HepG2 (cell line): Measurements from ENCODE around the gene PAXIP1. TPM values are rescaled to one million over a fixed set of nuclear protein-coding genes. Genes with fewer than 3 reads are reported as not detected.
A peak's percentile ranks its signal among the peaks of the same experiment; 100 is the strongest.

Experiments used
- ATAC-seq: fragments of 200-7000 bp; cut with Tn5 transposase; 3 replicates; pipeline ENCODE4 v1.9.1; 2020; ENCODE audit warnings: mild to moderate bottlenecking, moderate library complexity
- BruUV-seq: library from RNA; stranded (reverse); fragments of 400-500 nt; replicated peaks from 2 replicates; lab custom pipeline; 2021; lab: Mats Ljungman, UMichigan
- CTCF ChIA-PET: fragments of 300-600 bp; formaldehyde crosslinking; extraction: SDS; loops from one replicate; lab custom pipeline; 2021; ENCODE audit warnings: low total read pairs, inconsistent platforms, low intra/inter-chr PET ratio; lab: Yijun Ruan, JAX
- POLR2A ChIA-PET: fragments of 350-600 bp; sonication (Branson Sonifier 250); formaldehyde crosslinking; loops from one replicate; lab custom pipeline; 2020; ENCODE audit warnings: antibody characterized with exemption, inconsistent platforms; lab: Yijun Ruan, JAX
- DNase-seq: peaks from one replicate; pipeline ENCODE4 v3.0.0-alpha.2; 2015; ENCODE audit warnings: low spot score
- FAIRE-seq: peaks from 3 replicates; lab custom pipeline; 2011; peaks lifted over from hg19 to GRCh38; lab: Jason Lieb, UNC
- H2AFZ ChIP-seq: one replicate; pipeline ENCODE4 v1.6.1; 2011; ENCODE audit warnings: low read length, inconsistent platforms
- H3K27ac ChIP-seq: fragments of 300-600 bp; 3 replicates; pipeline ENCODE4 v1.8.0; 2011; ENCODE audit warnings: mixed run types, mild to moderate bottlenecking, mixed read lengths, low read length, inconsistent platforms; ENCODE audit not compliant: insufficient read depth; ENCODE audit errors: extremely low read length
- H3K27me3 ChIP-seq, 2 experiments: fragments of 200-600 bp in 1 of 2; 2 replicates in 1 of 2; 3 replicates in 1 of 2; pipeline versions ENCODE4 v1.6.0 to v1.8.0; 2011; ENCODE audit warnings: low read length in 2 of 2, mild to moderate bottlenecking in 2 of 2, moderate library complexity in 2 of 2, inconsistent platforms in 1 of 2; ENCODE audit not compliant: insufficient read depth in 2 of 2, control insufficient read depth in 1 of 2
- H3K36me3 ChIP-seq, 2 experiments: fragments of 200-600 bp in 1 of 2; replicated peaks in 1 of 2; 2 replicates in 1 of 2; 3 replicates in 1 of 2; pipeline versions ENCODE4 v1.5.1 to v1.8.0; 2011; ENCODE audit warnings: low read length in 2 of 2, inconsistent platforms in 1 of 2; ENCODE audit not compliant: insufficient read depth in 2 of 2, control insufficient read depth in 1 of 2
- H3K4me1 ChIP-seq: 2 replicates; pipeline ENCODE4 v1.5.1; 2012; ENCODE audit warnings: low read length, inconsistent platforms; ENCODE audit not compliant: insufficient read depth
- H3K4me2 ChIP-seq: 2 replicates; pipeline ENCODE4 v1.6.0; 2011; ENCODE audit warnings: low read depth, low read length, inconsistent platforms
- H3K4me3 ChIP-seq, 3 experiments: fragments of 200-600 bp in 1 of 3; sonication (generic), shearing (Covaris generic) in 1 of 3; replicated peaks in 1 of 3; 2 replicates each; pipeline ENCODE4 v1.5.1; 2011 to 2016; ENCODE audit warnings: low read length in 3 of 3, inconsistent platforms in 2 of 3, low read depth in 2 of 3, mild to moderate bottlenecking in 2 of 3, control low read depth in 1 of 3, mixed read lengths in 1 of 3; ENCODE audit not compliant: insufficient read depth in 1 of 3
- H3K79me2 ChIP-seq: one replicate; pipeline ENCODE4 v1.6.1; 2011; ENCODE audit warnings: low read length, inconsistent platforms; ENCODE audit not compliant: insufficient read depth
- H3K9ac ChIP-seq: 2 replicates; pipeline ENCODE4 v1.6.0; 2011; ENCODE audit warnings: mild to moderate bottlenecking, low read depth, low read length, inconsistent platforms; ENCODE audit not compliant: insufficient read depth
- H3K9me3 ChIP-seq: 2 replicates; pipeline ENCODE4 v1.5.1; 2012; ENCODE audit warnings: mild to moderate bottlenecking, low read length
- H4K20me1 ChIP-seq: 2 replicates; pipeline ENCODE4 v1.6.0; 2011; ENCODE audit warnings: inconsistent platforms, mild to moderate bottlenecking, low read length, moderate library complexity; ENCODE audit not compliant: insufficient read depth
- CEBPG ChIP-seq: IDR thresholded peaks from 2 replicates; pipeline ENCODE4 v1.6.1; 2016
- GTF3A ChIP-seq: sonication (generic); formaldehyde crosslinking; conservative IDR thresholded peaks from 2 replicates; pipeline ENCODE4 v1.4.0; 2020; ENCODE audit warnings: mild to moderate bottlenecking, missing genetic modification reagents
- HIVEP1 ChIP-seq: sonication (generic); formaldehyde crosslinking; IDR thresholded peaks from 2 replicates; pipeline ENCODE4 v1.4.0; 2020; ENCODE audit warnings: mild to moderate bottlenecking, missing genetic modification reagents
- KDM5B ChIP-seq: sonication (generic); formaldehyde crosslinking; IDR thresholded peaks from 2 replicates; pipeline ENCODE4 v1.4.0; 2020; ENCODE audit warnings: missing genetic modification reagents, mild to moderate bottlenecking, borderline replicate concordance
- NCOA5 ChIP-seq: sonication (generic); formaldehyde crosslinking; IDR thresholded peaks from 2 replicates; pipeline ENCODE4 v1.4.0; 2020; ENCODE audit warnings: missing genetic modification reagents
- POLR2A ChIP-seq, 2 experiments: IDR thresholded peaks; 2 replicates each; pipeline ENCODE4 v1.6.1; 2011; ENCODE audit warnings: low read depth in 2 of 2, low read length in 2 of 2, mild to moderate bottlenecking in 1 of 2, moderate library complexity in 1 of 2; ENCODE audit not compliant: insufficient read depth in 1 of 2
- SNAPC2 ChIP-seq: sonication (generic); formaldehyde crosslinking; IDR thresholded peaks from 2 replicates; pipeline ENCODE4 v1.8.1; 2022; ENCODE audit warnings: mild to moderate bottlenecking, missing genetic modification reagents
- ZFX ChIP-seq: sonication (generic); formaldehyde crosslinking; IDR thresholded peaks from 2 replicates; pipeline ENCODE4 v1.4.0; 2020; ENCODE audit warnings: mild to moderate bottlenecking, low read depth, missing genetic modification reagents, moderate library complexity
- ZNF121 ChIP-seq: sonication (generic); formaldehyde crosslinking; IDR thresholded peaks from 2 replicates; pipeline ENCODE4 v1.5.0; 2020; ENCODE audit warnings: mild to moderate bottlenecking, missing genetic modification reagents
- ZNF501 ChIP-seq: sonication (generic); formaldehyde crosslinking; IDR thresholded peaks from 2 replicates; pipeline ENCODE4 v1.5.1; 2020; ENCODE audit warnings: mild to moderate bottlenecking, moderate library complexity, missing genetic modification reagents
- ZNF792 ChIP-seq: IDR thresholded peaks from 2 replicates; pipeline ENCODE4 v1.6.1; 2016
- ZNF891 ChIP-seq: sonication (generic); formaldehyde crosslinking; IDR thresholded peaks from 2 replicates; pipeline ENCODE4 v1.5.0; 2020; ENCODE audit warnings: mild to moderate bottlenecking, missing genetic modification reagents
- WGBS: methylation state at CpG from one replicate; pipeline ENCODE4 v1.1.6; 2017; ENCODE audit warnings: low lambda C conversion rate; 5-methylcytosine and 5-hydroxymethylcytosine counted together
- in situ Hi-C: cut with HindIII; loops from 2 replicates; pipeline ENCODE4 v1.10.0; 2017; ENCODE audit warnings: low pct_unique_long_range_greater_than_20kb; ENCODE audit not compliant: extremely low pct_ligation_motif_present
- intact Hi-C: fragments of 100-400 bp; cut with micrococcal nuclease; formaldehyde crosslinking; loops from one replicate; pipeline ENCODE4 v1.10.0; 2022; ENCODE audit not compliant: unreplicated experiment
- polyA plus RNA-seq, 8 experiments: library from polyadenylated mRNA; depleted of rRNA in 3 of 8; stranded (reverse) in 7 of 8; unstranded in 1 of 8; fragments of >200 nt; fragmentation: Illumina TruSeq in 4 of 8; extraction: Trizol in 4 of 8; gene quantifications; 2 replicates each; pipeline versions ENCODE4 v1.2.1 to v1.2.3, GENCODE V29; 2011 to 2016; ENCODE audit warnings: low read depth in 4 of 8, missing spikeins in 1 of 8, mixed read lengths in 1 of 8; ENCODE audit not compliant: insufficient read depth in 1 of 8
- total RNA-seq, 5 experiments: library from RNA; depleted of rRNA; stranded (reverse); fragments of >200 nt; fragmentation: Illumina TruSeq; extraction: Trizol; gene quantifications; 2 replicates each; pipeline ENCODE4 v1.2.3, GENCODE V29; 2016; ENCODE audit warnings: low read depth in 1 of 5
- TF ChIP-seq, protein P1 (sequence below): sonication (generic); formaldehyde crosslinking; IDR thresholded peaks from 2 replicates; pipeline ENCODE4 v1.8.0; 2022; ENCODE audit warnings: missing genetic modification reagents, mild to moderate bottlenecking, inconsistent platforms, borderline replicate concordance
- TF ChIP-seq, protein P2 (sequence below): IDR thresholded peaks from 2 replicates; pipeline ENCODE4 v1.6.1; 2016; ENCODE audit warnings: low read depth
- TF ChIP-seq, protein P3 (sequence below): sonication (generic); formaldehyde crosslinking; IDR thresholded peaks from 2 replicates; pipeline ENCODE4 v1.4.0; 2020; ENCODE audit warnings: missing genetic modification reagents, borderline replicate concordance
- TF ChIP-seq, protein P4 (sequence below): sonication (generic); formaldehyde crosslinking; IDR thresholded peaks from 2 replicates; pipeline ENCODE4 v1.4.0; 2020; ENCODE audit warnings: mild to moderate bottlenecking, missing genetic modification reagents

The PAXIP1 gene
- total and polyA plus RNA-seq, 2 of the 13 experiments (the other 11 are each of a cell fraction or from before 2014, with no cell fraction given): 11.6 to 16.2 TPM

DNA sequence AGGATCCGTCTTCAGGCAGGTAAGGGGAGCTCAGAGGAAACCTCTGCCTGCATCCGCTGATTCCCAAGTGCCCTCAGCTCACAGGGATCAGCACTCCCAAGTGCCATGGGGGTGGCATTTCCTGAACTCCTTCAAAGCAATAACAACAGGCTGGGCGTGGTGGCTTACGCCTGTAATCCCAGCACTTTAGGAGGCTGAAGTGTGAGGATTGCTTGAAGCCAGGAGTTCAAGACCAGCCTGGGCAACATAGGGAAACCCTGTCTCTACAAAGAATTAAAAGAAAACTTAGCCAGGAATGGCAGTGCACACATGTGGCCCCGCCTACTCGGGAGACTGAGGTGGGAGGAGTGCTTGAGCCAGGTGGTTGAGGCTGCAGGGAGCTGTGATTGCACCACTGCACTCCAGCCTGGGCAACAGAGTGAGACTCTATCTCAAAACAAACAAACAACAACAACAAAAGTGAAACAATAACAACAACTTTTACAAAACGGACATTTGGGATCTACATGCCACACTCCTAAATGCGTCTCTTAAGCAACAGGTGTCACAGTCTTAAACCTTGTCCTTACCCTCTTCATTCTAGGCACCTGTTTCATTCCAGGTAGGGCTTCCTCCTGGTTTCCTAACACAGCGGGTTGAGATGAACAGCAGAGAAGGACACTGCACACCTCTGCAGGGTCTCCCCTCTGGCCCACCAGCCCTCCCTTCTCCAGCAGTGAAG is 73.8 kb downstream of the PAXIP1 start:
- Histone ChIP-seq H3K9ac (peak overlapping the region; percentile 69), H4K20me1 (no peaks in the 10 kb centered on the region), H3K36me3 (no peaks in the 10 kb centered on the region; a peak in 1 of 5 replicates), H3K79me2 (no peaks in the 10 kb centered on the region), H3K4me1 (peaks cover 9% of the 10 kb centered on the region), H3K4me3 (peak overlapping the region; percentile 64 to 80 (median 75)), H3K27me3 (no peaks in the 10 kb centered on the region; a peak in 1 of 5 replicates), H3K9me3 (peaks cover 17% of the 10 kb centered on the region), H3K4me2 (peak overlapping the region; percentile 87), H2AFZ (peak overlapping the region; percentile 98), H3K27ac (peak overlapping the region; percentile 68)
- ChIA-PET POLR2A (interaction anchor here (1.3 kb wide), 1 partner anchor 15 kb away, joined by 6 read pairs; no protein-coding TSS in a partner anchor), CTCF (no interaction called here)
- in situ Hi-C loops: loop anchor here (5.0 kb wide), 1 partner anchor 428 kb away; no protein-coding TSS in a partner anchor
- WGBS: 48% methylated on average over 7 of the region's 9 CpGs
- DNase-seq: no peak
- intact Hi-C loops: loop anchor here (5.0 kb wide), 1 partner anchor 263 kb away; no protein-coding TSS in a partner anchor
- ATAC-seq: peak; percentile 66
- no peak for FAIRE-seq
- no TSS peak for BruUV-seq
- TF ChIP-seq ZNF501 (CRISPR knock-in tag) (no peak), SNAPC2 (peak; percentile 27; the same call in 1 of the 2 replicates), KDM5B (CRISPR knock-in tag) (peak; percentile 49; the same call in 1 of the 2 replicates), ZNF792 (CRISPR knock-in tag) (no peak), GTF3A (CRISPR knock-in tag) (no peak), HIVEP1 (0 out of 2 replicates have a peak, but pooled peaks have one; percentile 45), ZNF891 (0 out of 2 replicates have a peak, but pooled peaks have one; percentile 26), ZNF121 (CRISPR knock-in tag) (peak; percentile 96), CEBPG (CRISPR knock-in tag) (0 out of 2 replicates have a peak, but pooled peaks have one; percentile 20), NCOA5 (no peak), POLR2A (IDR thresholded peaks at IDR 0.05; ENCODE audit: insufficient read depth in 1 of 2, low read depth in 2 of 2, low read length in 2 of 2) (no peak), ZFX (CRISPR knock-in tag) (no peak)
- TF ChIP-seq, protein P1, sequence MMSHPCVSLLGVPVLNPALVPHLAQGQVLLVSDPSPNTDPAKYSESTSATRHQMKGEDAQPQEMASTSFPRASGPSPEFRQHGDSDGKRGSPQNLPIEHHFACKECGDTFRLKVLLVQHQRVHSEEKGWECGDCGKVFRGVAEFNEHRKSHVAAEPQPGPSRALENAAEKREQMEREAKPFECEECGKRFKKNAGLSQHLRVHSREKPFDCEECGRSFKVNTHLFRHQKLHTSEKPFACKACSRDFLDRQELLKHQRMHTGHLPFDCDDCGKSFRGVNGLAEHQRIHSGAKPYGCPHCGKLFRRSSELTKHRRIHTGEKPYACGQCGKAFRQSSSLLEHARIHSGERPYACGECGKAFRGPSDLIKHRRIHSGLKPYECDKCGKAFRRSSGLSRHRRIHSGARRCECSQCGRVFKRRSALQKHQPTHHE (CRISPR knock-in tag): no peak
- TF ChIP-seq, protein P2, sequence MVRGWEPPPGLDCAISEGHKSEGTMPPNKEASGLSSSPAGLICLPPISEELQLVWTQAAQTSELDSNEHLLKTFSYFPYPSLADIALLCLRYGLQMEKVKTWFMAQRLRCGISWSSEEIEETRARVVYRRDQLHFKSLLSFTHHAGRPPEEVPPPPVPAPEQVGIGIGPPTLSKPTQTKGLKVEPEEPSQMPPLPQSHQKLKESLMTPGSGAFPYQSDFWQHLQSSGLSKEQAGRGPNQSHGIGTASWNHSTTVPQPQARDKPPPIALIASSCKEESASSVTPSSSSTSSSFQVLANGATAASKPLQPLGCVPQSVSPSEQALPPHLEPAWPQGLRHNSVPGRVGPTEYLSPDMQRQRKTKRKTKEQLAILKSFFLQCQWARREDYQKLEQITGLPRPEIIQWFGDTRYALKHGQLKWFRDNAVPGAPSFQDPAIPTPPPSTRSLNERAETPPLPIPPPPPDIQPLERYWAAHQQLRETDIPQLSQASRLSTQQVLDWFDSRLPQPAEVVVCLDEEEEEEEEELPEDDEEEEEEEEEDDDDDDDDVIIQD (CRISPR knock-in tag): no peak
- TF ChIP-seq, protein P3, sequence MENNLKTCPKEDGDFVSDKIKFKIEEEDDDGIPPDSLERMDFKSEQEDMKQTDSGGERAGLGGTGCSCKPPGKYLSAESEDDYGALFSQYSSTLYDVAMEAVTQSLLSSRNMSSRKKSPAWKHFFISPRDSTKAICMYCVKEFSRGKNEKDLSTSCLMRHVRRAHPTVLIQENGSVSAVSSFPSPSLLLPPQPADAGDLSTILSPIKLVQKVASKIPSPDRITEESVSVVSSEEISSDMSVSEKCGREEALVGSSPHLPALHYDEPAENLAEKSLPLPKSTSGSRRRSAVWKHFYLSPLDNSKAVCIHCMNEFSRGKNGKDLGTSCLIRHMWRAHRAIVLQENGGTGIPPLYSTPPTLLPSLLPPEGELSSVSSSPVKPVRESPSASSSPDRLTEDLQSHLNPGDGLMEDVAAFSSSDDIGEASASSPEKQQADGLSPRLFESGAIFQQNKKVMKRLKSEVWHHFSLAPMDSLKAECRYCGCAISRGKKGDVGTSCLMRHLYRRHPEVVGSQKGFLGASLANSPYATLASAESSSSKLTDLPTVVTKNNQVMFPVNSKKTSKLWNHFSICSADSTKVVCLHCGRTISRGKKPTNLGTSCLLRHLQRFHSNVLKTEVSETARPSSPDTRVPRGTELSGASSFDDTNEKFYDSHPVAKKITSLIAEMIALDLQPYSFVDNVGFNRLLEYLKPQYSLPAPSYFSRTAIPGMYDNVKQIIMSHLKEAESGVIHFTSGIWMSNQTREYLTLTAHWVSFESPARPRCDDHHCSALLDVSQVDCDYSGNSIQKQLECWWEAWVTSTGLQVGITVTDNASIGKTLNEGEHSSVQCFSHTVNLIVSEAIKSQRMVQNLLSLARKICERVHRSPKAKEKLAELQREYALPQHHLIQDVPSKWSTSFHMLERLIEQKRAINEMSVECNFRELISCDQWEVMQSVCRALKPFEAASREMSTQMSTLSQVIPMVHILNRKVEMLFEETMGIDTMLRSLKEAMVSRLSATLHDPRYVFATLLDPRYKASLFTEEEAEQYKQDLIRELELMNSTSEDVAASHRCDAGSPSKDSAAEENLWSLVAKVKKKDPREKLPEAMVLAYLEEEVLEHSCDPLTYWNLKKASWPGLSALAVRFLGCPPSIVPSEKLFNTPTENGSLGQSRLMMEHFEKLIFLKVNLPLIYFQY (CRISPR knock-in tag): no peak
- TF ChIP-seq, protein P4, sequence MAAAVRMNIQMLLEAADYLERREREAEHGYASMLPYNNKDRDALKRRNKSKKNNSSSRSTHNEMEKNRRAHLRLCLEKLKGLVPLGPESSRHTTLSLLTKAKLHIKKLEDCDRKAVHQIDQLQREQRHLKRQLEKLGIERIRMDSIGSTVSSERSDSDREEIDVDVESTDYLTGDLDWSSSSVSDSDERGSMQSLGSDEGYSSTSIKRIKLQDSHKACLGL (CRISPR knock-in tag): 0 out of 2 replicates have a peak, but pooled peaks have one; percentile 42
